HG02759 (cell line): ENCODE results near the gene PHF11.
"Not testable (repeated sequence)": the region's sequence is repeated elsewhere in the genome, so short reads cannot be mapped to it uniquely, and the experiment has no call there.

Experiments
- ATAC-seq: cut with Tn5 transposase; IDR thresholded peaks from one replicate; pipeline ENCODE4 v1.9.1; 2021; ENCODE audit warnings: mild to moderate bottlenecking, moderate library complexity; ENCODE audit not compliant: unreplicated experiment

PHF11 gene

GRCh38 chr13:49495783-49496762, at the start of gene PHF11:
Gene PHF11, plus strand, starts transcription at chr13:49495953. Its CDS starts 49 bp downstream, at chr13:49496002.
- peak; percentile 88 for ATAC-seq

DNA sequence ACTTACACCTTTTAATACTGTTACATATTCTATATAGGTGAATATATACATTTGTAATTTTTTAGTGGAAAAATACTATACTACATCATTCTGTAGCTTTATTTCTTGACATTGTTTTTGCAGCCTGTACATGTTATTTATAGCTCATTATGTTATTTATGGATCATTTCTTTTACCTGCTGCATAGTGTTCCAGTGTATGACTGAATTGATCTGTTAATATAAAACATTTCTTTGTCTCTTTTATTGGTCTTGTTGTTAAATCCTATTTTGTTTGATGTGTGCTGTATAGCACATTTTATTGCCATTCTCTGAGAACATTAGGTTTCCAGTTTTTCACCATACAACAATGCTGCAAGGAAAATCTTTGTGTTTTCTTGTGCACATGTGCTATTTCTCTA, 49.3 kb upstream of the PHF11 start:
- ATAC-seq, result no peak

DNA sequence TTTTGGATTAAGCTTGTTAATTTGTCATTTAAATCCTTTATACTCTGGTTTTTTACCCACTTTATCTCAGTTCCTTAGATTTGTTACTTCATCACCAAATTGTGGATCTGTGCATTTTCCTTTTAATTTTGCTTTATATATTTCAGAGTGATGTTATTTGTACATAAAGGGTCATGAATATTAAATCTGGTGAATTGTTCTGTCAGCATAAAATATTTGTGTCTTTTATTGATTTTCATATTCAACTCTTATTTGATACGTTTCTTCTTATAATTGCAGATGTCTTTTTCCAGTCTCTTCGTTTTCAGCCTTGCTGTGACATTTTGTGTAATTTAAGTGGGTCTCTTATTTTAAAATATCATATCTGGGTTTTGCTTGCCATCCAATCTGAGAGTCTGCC, 47.0 kb upstream of the PHF11 start:
- no peak for ATAC-seq

GRCh38 chr13:49450105-49450819, 45.5 kb upstream of the PHF11 start:
- ATAC-seq, result no peak

DNA sequence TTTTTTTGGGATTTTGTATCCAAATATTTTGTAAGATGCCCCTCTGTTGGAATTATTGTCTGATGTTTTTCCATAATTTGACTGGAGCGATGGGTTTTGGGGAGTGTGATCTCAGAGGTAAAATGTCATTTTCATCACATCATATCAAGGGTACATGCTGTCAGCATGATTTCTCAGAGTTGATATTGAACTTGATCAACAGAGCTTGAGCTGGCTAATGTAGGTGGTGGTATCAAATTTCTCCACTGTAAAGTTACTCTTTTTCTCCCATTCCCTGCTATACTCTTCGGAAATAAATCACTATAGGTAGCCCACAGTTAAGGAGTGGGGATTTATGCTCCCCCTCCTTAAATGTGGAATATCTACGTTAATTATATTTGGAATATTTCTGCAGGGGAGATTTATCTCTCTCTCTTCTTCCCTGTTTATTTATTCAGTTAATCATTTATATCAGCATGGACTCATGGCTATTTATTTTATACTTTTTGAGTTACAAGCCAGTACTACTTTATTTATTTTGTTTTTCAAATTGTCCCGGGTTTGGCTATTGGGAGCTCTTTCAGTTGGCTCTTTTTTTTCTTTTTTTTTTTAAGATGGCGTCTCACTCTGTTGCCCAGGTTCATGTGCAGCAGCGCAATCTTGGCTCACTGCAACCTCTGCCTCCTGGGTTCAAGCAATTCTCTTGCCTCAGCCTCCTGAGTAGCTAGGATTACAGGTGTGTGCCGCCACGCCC, 42.9 kb upstream of the PHF11 start:
- ATAC-seq, result no peak

DNA sequence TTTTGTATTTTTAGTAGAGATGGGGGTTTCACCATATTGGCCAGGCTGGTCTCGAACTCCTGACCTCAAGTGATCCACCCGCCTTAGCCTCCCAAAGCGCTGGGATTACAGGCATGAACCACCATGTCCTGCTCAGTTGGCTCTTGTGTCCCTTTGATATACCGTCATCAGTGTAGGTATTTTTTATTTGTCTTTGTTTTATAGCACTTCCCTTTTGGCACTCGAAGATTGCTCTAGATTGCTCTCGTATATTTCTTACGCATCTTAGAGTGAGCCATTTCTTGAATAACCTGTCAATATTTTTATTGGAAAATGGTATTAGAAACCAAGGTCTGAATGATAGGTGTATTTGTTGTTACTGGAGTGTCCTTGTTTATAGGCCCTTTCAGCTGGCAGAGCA, 42.3 kb upstream of the PHF11 start:
- no peak for ATAC-seq

GRCh38 chr13:49454388-49455006, 41.3 kb upstream of the PHF11 start:
- peak; percentile 95 for ATAC-seq

DNA sequence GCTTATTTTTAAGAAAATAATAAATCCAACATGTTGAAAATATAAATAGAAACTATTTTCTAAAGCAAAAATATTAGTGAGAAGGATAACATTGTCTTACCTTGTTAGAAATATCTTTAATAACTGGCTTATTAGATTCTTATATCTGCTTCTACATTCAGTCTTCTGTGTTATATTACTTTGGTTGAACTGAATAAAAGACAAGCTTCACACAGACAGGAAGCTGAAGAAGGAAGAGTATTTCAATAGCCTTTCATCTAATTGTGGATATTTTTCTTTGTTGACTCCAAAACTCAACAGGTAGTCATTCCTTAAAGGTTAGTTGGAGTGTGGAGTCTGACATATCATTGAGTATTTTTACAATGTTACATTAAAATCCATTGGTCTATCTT, 40.8 kb upstream of the PHF11 start:
- no peak for ATAC-seq

- no peak for ATAC-seq
Measured at GRCh38 chr13:49456156-49456555, 39.6 kb upstream of the PHF11 start.

DNA sequence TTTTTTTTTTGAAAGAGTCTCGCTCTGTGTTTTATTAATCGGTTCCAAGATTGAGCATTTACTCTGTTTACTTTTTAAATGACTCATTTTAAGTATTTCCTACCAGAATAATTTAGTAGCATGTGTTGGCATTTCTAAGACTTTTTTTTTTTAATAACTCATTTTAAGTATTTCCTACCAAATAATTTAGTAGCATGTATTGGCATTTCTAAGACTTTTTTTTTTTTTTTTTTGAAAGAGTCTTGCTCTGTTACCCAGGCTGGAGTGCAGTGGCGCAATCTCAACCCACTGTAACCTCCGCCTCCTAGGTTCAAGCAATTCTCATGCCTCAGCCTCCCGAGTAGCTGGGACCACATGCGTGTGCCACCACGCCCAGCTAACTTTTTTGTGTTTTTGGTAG, 38.5 kb upstream of the PHF11 start:
- no peak for ATAC-seq

DNA sequence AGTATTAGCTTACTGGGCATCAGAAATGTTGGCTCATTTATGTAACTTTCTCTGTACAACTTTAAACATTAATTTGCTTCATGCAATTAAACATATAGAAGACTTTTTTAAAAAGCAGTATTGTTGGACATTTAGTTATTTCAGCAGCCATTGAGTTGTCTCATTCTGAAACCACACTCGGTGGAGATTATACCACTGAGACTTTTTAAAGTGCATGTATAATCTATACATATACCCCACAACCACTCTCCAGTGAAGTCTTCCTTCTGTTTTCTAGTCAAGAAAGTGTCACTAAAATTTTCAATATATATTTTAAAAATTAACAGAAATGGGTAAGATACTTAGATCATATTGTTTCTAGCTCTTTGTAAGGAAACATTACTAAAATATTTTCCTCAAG, 36.2 kb upstream of the PHF11 start:
- ATAC-seq, result no peak

- no peak for ATAC-seq
Measured at GRCh38 chr13:49464085-49464484, 31.7 kb upstream of the PHF11 start.

GRCh38 chr13:49464621-49465325, 31.0 kb upstream of the PHF11 start:
- ATAC-seq, result no peak

- ATAC-seq, result no peak
Measured at GRCh38 chr13:49466292-49466838, 29.4 kb upstream of the PHF11 start.

GRCh38 chr13:49472186-49472585, 23.6 kb upstream of the PHF11 start:
- ATAC-seq, result no peak

DNA sequence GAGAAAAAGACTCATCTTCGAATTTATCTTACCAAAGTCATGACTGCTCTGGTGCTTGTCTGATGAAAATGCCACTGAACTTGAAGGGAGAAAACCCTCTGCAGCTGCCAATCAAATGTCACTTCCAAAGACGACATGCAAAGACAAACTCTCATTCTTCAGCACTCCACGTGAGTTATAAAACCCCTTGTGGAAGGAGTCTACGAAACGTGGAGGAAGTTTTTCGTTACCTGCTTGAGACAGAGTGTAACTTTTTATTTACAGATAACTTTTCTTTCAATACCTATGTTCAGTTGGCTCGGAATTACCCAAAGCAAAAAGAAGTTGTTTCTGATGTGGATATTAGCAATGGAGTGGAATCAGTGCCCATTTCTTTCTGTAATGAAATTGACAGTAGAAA, 19.2 kb upstream of the PHF11 start:
- ATAC-seq, result no peak

- no peak for ATAC-seq
Measured at GRCh38 chr13:49481788-49482187, 14.0 kb upstream of the PHF11 start.

DNA sequence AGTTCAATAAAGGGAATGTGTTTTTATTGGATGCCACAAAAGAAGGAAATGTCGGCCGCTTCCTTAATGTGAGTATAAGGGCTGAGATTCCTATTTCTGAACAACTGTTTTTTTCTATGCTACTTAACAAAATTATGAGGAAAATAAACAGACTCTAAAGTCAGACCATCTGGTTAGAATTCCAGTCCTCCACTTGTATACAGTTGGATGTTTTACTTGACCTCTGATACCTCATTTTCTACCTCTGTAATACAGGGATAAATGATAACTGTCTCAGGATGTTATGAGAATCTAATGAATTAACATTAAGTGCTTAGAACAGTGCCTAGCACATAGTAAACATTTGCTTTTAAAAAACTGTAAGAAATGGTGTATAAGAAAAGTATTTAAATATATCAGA, 7.2 kb upstream of the PHF11 start:
- no peak for ATAC-seq

DNA sequence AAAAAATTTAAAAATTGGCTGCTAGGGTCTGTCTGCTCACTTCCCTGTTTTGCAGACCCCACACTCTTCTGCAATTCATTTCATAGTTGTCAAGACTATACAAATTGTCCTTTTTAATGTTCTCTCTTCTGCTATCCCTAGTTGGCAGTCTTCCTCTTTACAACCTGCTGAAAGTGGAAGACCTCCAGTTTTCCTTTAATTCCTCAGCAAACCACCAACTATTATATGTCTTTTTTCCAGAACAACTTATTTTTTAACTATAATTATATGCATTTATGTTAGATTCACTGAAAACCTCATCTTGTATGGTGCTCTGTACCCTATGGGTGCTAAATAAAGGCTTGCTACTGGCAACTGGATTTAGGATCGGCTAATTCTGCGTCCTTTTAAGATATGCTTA, 1.1 kb upstream of the PHF11 start:
- no peak for ATAC-seq

GRCh38 chr13:49496837-49497236, 1.1 kb downstream of the PHF11 start:
- ATAC-seq, result not testable (repeated sequence)
